Fibroblast of mammary gland (primary cell): ENCODE data around the gene CDYL2.

Experiments
- DNase-seq: peaks from one replicate; pipeline ENCODE4 v3.0.0-alpha.2; 2010; ENCODE audit warnings: low read depth
- H3K4me3 ChIP-seq: 2 replicates; pipeline ENCODE4 v1.5.1; 2011; ENCODE audit warnings: low read depth, mild to moderate bottlenecking, low read length, moderate library complexity; ENCODE audit not compliant: control insufficient read depth
- TF ChIP-seq, protein P1 (sequence below): conservative IDR thresholded peaks from 2 replicates; pipeline ENCODE4 v1.5.1; 2011; ENCODE audit warnings: low read depth, low read length, inconsistent platforms; ENCODE audit not compliant: control insufficient read depth, insufficient read depth

Gene CDYL2

DNA sequence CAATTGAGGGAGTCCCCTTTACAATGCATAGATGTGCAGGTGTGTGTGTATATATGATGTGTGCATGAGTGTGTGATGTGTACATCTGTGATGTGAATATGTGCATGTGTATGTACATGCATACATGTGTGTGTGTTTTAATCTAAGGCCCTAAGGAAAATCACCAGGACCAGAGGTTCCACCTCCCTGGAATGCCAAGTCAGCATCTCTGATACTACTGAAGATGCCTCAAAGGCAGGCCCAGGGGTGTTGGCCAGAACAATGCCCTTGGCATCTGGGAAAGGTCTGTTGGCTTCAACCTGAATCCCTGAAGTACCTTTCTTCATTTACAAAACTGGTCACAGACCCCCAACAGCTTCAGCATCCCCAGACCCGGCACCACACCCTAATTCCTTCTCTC is 129.5 kb downstream of the CDYL2 start:
- no peak for DNase-seq
- no peak overlapping the region for H3K4me3 ChIP-seq
- TF ChIP-seq, protein P1, sequence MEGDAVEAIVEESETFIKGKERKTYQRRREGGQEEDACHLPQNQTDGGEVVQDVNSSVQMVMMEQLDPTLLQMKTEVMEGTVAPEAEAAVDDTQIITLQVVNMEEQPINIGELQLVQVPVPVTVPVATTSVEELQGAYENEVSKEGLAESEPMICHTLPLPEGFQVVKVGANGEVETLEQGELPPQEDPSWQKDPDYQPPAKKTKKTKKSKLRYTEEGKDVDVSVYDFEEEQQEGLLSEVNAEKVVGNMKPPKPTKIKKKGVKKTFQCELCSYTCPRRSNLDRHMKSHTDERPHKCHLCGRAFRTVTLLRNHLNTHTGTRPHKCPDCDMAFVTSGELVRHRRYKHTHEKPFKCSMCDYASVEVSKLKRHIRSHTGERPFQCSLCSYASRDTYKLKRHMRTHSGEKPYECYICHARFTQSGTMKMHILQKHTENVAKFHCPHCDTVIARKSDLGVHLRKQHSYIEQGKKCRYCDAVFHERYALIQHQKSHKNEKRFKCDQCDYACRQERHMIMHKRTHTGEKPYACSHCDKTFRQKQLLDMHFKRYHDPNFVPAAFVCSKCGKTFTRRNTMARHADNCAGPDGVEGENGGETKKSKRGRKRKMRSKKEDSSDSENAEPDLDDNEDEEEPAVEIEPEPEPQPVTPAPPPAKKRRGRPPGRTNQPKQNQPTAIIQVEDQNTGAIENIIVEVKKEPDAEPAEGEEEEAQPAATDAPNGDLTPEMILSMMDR = no peak

- TF ChIP-seq, protein P1 = no peak
- DNase-seq = no peak
- no peak overlapping the region for H3K4me3 ChIP-seq
Observed at GRCh38 chr16:80672379-80672778, 132.0 kb downstream of the CDYL2 start.

DNA sequence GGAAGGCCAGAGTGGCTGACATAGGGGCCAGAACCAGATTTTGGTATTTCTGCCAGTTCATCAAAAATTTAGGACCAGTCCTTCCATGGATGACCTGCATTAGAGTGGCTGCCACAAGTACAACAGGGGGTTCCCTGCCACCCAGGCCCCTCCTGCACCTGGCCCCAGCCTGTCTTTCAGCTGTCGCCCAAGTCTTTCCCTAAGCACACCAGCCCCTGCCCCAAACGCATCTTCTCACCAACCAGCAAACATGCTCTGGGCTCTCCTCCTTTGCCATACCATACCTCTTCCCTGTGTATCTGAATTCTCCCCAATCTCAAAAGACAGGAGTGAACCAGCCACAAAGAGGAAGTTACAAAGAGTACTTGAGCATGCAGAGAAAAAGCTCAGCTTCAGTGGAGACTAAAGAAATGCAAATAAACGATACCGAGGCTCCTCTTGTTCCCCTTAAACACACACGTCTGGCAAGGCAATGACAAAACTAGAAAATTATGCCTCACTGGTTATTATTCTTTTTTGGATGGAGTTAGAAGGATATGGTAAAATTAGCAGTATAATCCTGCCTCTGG is 133.0 kb downstream of the CDYL2 start:
- no peak for DNase-seq
- no peak overlapping the region for H3K4me3 ChIP-seq
- TF ChIP-seq, protein P1 = no peak

DNA sequence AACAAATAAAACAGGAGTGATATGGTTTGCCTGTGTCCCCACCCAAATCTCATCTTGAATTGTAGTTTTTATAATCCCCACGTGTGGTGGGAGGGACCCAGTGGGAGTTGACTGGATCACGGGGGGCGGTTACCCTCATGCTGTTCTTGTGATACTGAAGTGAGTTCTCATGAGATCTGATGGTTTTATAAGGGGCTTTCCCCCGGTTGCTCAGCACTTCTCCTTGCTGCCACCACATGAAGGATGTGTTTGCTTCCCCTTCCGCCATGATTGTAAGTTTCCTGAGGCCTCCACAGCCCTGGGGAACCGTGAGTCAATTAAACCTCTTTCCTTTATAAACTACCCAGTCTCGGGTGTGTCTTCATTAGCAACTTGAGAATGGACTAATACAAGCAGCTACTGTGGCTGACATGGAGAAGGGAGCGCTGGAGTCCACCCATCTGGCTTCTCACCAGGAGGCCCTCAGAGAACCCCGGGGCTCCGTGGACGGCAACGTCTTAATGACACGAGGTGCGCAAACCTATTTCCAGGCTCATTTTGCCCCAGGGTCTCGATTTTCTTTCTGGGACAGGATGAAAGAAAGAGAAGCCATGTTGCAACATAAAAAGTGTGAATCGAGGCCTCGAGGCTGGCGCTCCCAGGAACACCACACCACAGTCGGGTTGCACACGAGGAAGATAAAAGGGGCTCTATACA is 134.1 kb downstream of the CDYL2 start:
- no peak overlapping the region for H3K4me3 ChIP-seq
- DNase-seq = no peak
- TF ChIP-seq, protein P1 = no peak

GRCh38 chr16:80669673-80670072 is 134.7 kb downstream of the CDYL2 start:
- no peak overlapping the region for H3K4me3 ChIP-seq
- no peak for DNase-seq
- TF ChIP-seq, protein P1 = no peak

DNA sequence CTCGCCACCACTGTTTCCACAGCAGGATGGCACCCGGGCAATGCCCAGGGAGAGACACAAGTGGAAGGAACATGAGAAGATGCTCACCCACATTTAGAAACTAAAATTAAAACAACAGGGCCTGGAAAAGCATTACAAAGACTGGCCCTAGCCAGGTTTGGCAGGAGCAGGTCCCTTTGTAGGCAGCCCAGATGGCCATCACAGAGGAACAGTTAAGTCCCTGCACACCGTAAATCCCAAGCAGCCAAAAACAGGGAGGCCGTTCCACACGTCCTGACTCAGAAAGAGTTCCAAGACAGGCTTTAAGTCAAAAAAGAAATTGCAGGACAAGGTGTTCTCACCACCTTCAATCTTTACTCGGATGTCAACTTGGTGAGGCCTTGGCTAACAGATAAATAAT is 136.5 kb downstream of the CDYL2 start:
- H3K4me3 ChIP-seq = no peak overlapping the region
- no peak for DNase-seq
- TF ChIP-seq, protein P1 = no peak
